T-helper 1 cell treated with Interleukin-12 subunit alpha and Interleukin-12 subunit beta and Interleukin-4 antibody, amounts not matched to agents 30 μg/mL and 1 μg/mL, for 36 hours (primary cell): Measurements from ENCODE around the gene ALDH1A3.

Experiments used
- H3K27ac Mint-ChIP-seq: one replicate; pipeline ENCODE4 v1.8.0; 2021; ENCODE audit warnings: mild to moderate bottlenecking, mixed read lengths
- H3K27me3 Mint-ChIP-seq: one replicate; pipeline ENCODE4 v1.8.0; 2021; ENCODE audit warnings: low read depth, mixed read lengths
- H3K36me3 Mint-ChIP-seq: one replicate; pipeline ENCODE4 v1.8.0; 2021; ENCODE audit warnings: low read depth, mixed read lengths
- H3K4me1 Mint-ChIP-seq: one replicate; pipeline ENCODE4 v1.8.0; 2021; ENCODE audit warnings: low read depth, mixed read lengths
- H3K4me3 Mint-ChIP-seq: one replicate; pipeline ENCODE4 v1.8.0; 2021; ENCODE audit warnings: mild to moderate bottlenecking, moderate library complexity, mixed read lengths
- H3K9me3 Mint-ChIP-seq: one replicate; pipeline ENCODE4 v1.8.0; 2021; ENCODE audit warnings: mixed read lengths

ALDH1A3 gene

GRCh38 chr15:100879464-100880138, at the start of gene ALDH1A3:
Gene ALDH1A3, plus strand, starts transcription at chr15:100879831. Its CDS starts 77 bp downstream, at chr15:100879908.
- Mint-ChIP-seq H3K4me1 (peaks cover 4% of the 10 kb centered on the region), H3K9me3 (no peaks in the 10 kb centered on the region), H3K36me3 (no peaks in the 10 kb centered on the region), H3K27me3 (peaks cover 87% of the 10 kb centered on the region), H3K4me3 (peak within 1 kb of the TSS; percentile 58), H3K27ac (no peak within 1 kb of the TSS)

GRCh38 chr15:100831467-100831866, 48.2 kb upstream of the ALDH1A3 start:
- Mint-ChIP-seq H3K4me1 (no peaks in the 10 kb centered on the region), H3K27ac (no peak overlapping the region), H3K36me3 (no peaks in the 10 kb centered on the region), H3K4me3 (no peak overlapping the region), H3K27me3 (peaks cover 4% of the 10 kb centered on the region), H3K9me3 (no peaks in the 10 kb centered on the region)

- Mint-ChIP-seq H3K27me3 (peaks cover 4% of the 10 kb centered on the region), H3K36me3 (no peaks in the 10 kb centered on the region), H3K4me3 (no peak overlapping the region), H3K4me1 (no peaks in the 10 kb centered on the region), H3K9me3 (no peaks in the 10 kb centered on the region), H3K27ac (no peak overlapping the region)
Measured at GRCh38 chr15:100832149-100832942, 47.3 kb upstream of the ALDH1A3 start.

- H3K9me3 Mint-ChIP-seq = no peaks in the 10 kb centered on the region
- H3K4me3 Mint-ChIP-seq = no peak overlapping the region
- no peaks in the 10 kb centered on the region for H3K36me3 Mint-ChIP-seq
- H3K27me3 Mint-ChIP-seq = peaks cover 4% of the 10 kb centered on the region
- H3K4me1 Mint-ChIP-seq = no peaks in the 10 kb centered on the region
- no peak overlapping the region for H3K27ac Mint-ChIP-seq
Measured at GRCh38 chr15:100833417-100834389, 45.9 kb upstream of the ALDH1A3 start.

- H3K27ac Mint-ChIP-seq = no peak overlapping the region
- H3K9me3 Mint-ChIP-seq = no peaks in the 10 kb centered on the region
- no peaks in the 10 kb centered on the region for H3K36me3 Mint-ChIP-seq
- H3K4me3 Mint-ChIP-seq = no peak overlapping the region
- H3K4me1 Mint-ChIP-seq = no peaks in the 10 kb centered on the region
- peaks cover 4% of the 10 kb centered on the region for H3K27me3 Mint-ChIP-seq
Measured at GRCh38 chr15:100834731-100835130, 44.9 kb upstream of the ALDH1A3 start.

- Mint-ChIP-seq H3K4me3 (no peak overlapping the region), H3K9me3 (no peaks in the 10 kb centered on the region), H3K27me3 (peaks cover 9% of the 10 kb centered on the region), H3K4me1 (no peaks in the 10 kb centered on the region), H3K27ac (no peak overlapping the region), H3K36me3 (no peaks in the 10 kb centered on the region)
Measured at GRCh38 chr15:100835636-100836035, 44.0 kb upstream of the ALDH1A3 start.

- no peaks in the 10 kb centered on the region for H3K36me3 Mint-ChIP-seq
- H3K4me1 Mint-ChIP-seq = no peaks in the 10 kb centered on the region
- peaks cover 9% of the 10 kb centered on the region for H3K27me3 Mint-ChIP-seq
- no peak overlapping the region for H3K4me3 Mint-ChIP-seq
- H3K9me3 Mint-ChIP-seq = no peaks in the 10 kb centered on the region
- H3K27ac Mint-ChIP-seq = no peak overlapping the region
Measured at GRCh38 chr15:100836501-100836900, 43.1 kb upstream of the ALDH1A3 start.

- Mint-ChIP-seq H3K36me3 (no peaks in the 10 kb centered on the region), H3K4me3 (no peak overlapping the region), H3K27ac (no peak overlapping the region), H3K4me1 (no peaks in the 10 kb centered on the region), H3K27me3 (peaks cover 9% of the 10 kb centered on the region), H3K9me3 (no peaks in the 10 kb centered on the region)
Measured at GRCh38 chr15:100841426-100841825, 38.2 kb upstream of the ALDH1A3 start.

GRCh38 chr15:100842756-100843730, 36.6 kb upstream of the ALDH1A3 start:
- Mint-ChIP-seq H3K36me3 (no peaks in the 10 kb centered on the region), H3K9me3 (no peaks in the 10 kb centered on the region), H3K27me3 (peaks cover 11% of the 10 kb centered on the region), H3K27ac (no peak overlapping the region), H3K4me1 (no peaks in the 10 kb centered on the region), H3K4me3 (no peak overlapping the region)

GRCh38 chr15:100844167-100844566, 35.5 kb upstream of the ALDH1A3 start:
- H3K9me3 Mint-ChIP-seq = no peaks in the 10 kb centered on the region
- peaks cover 19% of the 10 kb centered on the region for H3K27me3 Mint-ChIP-seq

GRCh38 chr15:100844778-100845177, 34.9 kb upstream of the ALDH1A3 start:
- peaks cover 22% of the 10 kb centered on the region for H3K27me3 Mint-ChIP-seq

More at GRCh38 chr15:100844167-100844566, 35.5 kb upstream of the ALDH1A3 start:
- H3K36me3 Mint-ChIP-seq = no peaks in the 10 kb centered on the region
- no peak overlapping the region for H3K27ac Mint-ChIP-seq
- peaks cover 1% of the 10 kb centered on the region for H3K4me1 Mint-ChIP-seq
- no peak overlapping the region for H3K4me3 Mint-ChIP-seq

GRCh38 chr15:100847194-100847593, 32.4 kb upstream of the ALDH1A3 start:
- Mint-ChIP-seq H3K9me3 (no peaks in the 10 kb centered on the region), H3K4me3 (no peak overlapping the region), H3K27me3 (peaks cover 23% of the 10 kb centered on the region), H3K36me3 (no peaks in the 10 kb centered on the region), H3K4me1 (peaks cover 4% of the 10 kb centered on the region), H3K27ac (no peak overlapping the region)

More at GRCh38 chr15:100844778-100845177, 34.9 kb upstream of the ALDH1A3 start:
- Mint-ChIP-seq H3K36me3 (no peaks in the 10 kb centered on the region), H3K9me3 (no peaks in the 10 kb centered on the region), H3K4me1 (peaks cover 4% of the 10 kb centered on the region), H3K4me3 (no peak overlapping the region), H3K27ac (no peak overlapping the region)

GRCh38 chr15:100849021-100849854, 30.4 kb upstream of the ALDH1A3 start:
- Mint-ChIP-seq H3K9me3 (no peaks in the 10 kb centered on the region), H3K27ac (no peak overlapping the region), H3K4me1 (peaks cover 4% of the 10 kb centered on the region), H3K27me3 (peaks cover 19% of the 10 kb centered on the region), H3K4me3 (peak overlapping the region; percentile 77), H3K36me3 (no peaks in the 10 kb centered on the region)
